Stimulated activated CD4-positive, alpha-beta T cell treated with anti-CD3 and anti-CD28 coated beads, Interleukin-15, amount 100 ng/mL, for 1 hour (primary cell): ENCODE measurements around the gene MMS22L.

Experiments used
- DNase-seq, 2 donors: peaks; one replicate each; pipeline ENCODE4 v3.0.0-alpha.2; 2020; ENCODE audit warnings: low read depth in 1 of 2, low spot score in 1 of 2

The MMS22L gene, protein sequence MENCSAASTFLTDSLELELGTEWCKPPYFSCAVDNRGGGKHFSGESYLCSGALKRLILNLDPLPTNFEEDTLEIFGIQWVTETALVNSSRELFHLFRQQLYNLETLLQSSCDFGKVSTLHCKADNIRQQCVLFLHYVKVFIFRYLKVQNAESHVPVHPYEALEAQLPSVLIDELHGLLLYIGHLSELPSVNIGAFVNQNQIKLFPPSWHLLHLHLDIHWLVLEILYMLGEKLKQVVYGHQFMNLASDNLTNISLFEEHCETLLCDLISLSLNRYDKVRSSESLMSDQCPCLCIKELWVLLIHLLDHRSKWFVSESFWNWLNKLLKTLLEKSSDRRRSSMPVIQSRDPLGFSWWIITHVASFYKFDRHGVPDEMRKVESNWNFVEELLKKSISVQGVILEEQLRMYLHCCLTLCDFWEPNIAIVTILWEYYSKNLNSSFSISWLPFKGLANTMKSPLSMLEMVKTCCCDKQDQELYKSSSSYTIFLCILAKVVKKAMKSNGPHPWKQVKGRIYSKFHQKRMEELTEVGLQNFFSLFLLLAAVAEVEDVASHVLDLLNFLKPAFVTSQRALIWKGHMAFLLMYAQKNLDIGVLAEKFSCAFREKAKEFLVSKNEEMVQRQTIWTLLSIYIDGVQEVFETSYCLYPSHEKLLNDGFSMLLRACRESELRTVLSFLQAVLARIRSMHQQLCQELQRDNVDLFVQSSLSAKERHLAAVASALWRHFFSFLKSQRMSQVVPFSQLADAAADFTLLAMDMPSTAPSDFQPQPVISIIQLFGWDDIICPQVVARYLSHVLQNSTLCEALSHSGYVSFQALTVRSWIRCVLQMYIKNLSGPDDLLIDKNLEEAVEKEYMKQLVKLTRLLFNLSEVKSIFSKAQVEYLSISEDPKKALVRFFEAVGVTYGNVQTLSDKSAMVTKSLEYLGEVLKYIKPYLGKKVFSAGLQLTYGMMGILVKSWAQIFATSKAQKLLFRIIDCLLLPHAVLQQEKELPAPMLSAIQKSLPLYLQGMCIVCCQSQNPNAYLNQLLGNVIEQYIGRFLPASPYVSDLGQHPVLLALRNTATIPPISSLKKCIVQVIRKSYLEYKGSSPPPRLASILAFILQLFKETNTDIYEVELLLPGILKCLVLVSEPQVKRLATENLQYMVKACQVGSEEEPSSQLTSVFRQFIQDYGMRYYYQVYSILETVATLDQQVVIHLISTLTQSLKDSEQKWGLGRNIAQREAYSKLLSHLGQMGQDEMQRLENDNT

DNA sequence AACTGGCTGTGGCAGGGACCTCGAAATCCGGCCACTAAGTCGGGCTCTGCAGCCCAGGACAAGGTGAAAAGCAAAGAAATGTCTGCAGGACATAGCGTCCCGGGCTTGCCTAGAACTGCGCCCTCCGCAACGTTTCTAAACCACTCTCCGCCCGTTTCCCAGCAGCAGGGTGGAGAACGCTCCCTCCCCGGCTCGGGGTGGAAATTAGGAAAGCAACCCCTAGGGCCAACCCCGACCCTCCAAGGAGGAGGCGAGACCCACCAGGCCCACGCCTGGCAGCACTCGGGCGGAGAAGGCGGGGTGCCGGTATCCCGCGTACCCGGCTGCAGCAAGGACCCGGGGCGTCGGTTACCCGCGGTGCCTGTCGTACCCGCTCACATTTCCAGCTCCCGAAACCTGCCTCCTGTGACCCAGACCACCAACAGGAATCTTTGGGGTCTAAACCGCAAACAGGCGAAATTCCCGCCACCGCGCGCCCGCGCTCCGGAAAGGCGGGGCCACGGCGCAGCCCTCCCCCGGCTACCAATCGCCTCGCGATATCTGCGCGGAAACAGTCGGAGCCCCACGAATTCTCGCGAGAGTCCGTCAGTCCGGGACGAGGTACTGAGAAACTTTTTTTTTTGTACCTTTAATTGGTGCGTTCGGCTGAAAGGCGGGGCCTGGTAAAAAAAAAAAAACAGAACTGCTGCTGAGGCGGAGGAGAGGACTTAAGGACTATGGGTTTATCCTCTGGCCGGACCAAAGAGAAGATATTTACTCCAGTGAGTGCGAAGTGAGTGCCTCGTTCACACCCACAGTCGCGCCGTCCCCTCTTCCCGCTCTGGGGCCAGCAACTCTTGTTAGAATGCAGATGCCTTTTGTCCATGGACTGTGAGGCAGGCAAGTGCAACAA is at the start of gene MMS22L:
Gene MMS22L, minus strand, starts transcription at position 491 of the 892 bp plus-strand sequence. CDS start 739 bp downstream, outside the sequence.
- DNase-seq: peak; percentile 77 to 83

DNA sequence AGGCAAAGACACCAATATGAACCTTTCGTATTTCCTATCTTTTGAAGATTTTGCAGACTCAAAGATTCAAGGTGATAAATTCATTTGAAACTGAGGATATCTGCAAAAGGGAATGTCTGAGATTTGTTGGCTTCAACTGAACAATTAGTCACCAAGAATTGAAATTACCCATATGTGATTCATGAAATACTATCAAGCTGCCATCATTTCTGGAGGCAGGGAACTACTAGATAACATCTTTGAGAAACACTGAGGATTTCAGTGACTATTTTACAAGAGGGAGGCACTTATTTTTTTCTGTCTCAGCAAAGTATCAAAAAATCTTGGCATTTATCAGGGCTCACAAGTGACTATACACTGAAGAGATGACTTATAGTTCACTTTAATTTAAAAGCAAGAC is 39.8 kb upstream of the MMS22L start:
- DNase-seq: no peak

DNA sequence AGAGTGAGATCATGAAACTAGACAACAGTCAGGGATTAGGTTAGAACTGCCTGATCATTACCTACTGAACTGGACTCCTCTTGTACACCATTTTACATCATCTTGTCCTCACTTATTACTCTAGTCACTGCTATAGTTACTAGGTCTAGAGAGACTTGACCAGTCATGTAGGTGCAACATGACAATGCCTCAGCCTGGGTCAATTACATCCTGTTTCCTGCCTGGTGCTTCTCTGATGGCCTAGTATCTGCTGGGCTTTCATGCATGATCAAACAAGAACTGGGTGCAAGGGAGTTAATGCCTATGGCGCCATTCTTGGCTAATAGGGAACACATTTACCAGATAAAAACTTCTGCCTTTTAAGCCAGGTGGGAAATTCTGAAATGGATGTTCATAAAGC is 39.2 kb upstream of the MMS22L start:
- no peak for DNase-seq

DNA sequence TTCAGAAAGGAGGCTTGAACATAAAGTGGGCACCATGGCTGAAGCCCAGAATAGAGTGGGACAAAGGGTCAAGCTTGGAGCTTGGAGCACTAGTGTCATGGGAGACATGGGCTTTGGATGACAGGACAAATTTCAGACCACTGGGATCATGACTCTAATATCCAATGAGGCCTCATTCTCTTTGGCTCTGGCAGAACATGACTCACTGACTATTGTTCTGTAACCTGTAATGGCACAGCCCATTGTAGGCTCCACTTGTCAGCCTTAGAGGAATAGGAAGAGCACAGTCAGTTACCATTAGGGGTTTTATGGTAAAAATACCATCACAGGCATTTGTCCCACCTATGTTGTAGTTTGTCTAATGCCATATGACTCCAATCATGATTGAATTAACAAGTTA is 34.0 kb upstream of the MMS22L start:
- DNase-seq: no peak

DNA sequence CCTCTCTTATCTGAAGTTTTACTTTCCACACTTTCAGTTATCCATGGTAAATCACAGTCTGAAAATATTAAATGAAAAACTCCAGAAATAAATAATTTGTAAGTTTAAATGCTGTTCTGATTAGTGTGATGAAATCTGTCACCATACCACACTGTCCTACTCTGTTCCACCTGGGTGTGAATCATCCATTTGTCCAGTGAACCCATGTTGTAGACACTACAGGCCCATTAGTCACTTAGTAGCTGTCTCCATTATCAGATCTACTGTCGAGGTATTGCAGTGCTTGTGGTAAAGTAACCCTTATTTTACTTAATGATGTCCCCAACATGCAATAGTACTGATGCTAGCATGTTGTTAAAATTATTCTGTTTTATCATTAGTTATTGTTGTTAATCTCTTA is 29.2 kb upstream of the MMS22L start:
- no peak for DNase-seq

DNA sequence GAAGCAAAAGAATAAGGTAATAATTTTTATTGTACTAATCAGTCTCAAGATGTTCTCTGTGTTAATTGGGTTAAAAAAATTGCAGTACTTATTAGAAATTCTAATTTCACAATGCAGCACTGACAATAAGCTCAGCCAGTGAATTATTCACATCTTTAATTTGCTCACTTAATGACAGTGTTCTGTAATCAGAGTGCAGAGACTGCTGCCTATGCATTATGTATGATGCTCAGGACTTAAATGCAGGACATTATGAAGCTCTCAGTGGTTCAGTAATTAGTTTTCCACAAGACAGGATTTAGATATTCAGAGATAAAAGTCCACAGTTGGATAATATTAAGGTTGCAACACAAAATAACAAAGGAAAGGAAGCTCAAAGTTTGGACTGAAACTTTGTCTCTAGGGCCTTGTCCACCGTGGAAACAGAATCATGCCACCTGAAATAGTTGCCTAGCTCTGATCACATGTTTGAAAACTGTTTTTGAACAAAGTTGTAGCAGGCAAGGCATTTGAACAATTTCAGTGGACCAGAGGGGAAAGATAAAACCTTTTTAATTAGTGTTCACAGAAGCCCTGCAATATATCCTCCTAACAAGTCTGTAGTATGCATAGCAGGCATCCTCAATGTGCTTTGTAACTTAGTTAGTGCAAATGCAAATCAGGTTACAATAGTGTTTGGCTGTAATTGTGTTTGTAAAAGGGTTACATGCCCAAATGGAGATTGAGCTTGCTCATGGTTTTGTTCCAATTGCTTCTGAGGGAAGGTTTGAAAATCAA is 23.7 kb upstream of the MMS22L start:
- no peak for DNase-seq

DNA sequence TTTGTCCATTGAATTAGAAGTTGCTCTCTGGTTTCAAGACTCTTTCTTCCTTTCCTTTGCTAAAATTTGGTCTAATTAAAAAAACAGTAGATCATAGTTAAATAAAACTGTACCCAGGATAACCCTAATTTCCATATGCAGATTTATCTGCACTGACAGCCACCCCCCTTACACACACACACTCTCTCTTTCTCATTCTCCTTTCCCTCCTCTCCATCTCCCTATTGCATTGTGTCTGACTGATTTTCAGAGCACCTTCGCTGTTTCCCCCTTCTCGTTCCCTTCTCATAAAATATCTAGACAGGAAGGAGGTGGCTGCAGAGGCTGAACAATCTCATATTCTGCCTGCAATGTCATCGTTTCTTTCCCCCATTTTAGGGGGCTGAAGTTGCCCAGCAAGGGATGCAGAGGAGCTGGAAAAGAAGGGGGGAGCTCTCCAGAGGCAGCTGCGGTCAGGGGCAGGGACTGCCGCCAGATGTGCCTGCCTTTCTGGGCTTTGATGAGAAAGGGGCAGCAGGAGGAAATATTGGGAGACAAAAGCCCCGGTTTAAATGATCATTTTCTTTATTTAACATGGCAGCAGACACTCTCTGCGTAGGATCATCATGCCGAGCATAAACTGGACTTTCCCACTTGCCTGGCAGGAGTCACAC is 22.5 kb upstream of the MMS22L start:
- DNase-seq: no peak

DNA sequence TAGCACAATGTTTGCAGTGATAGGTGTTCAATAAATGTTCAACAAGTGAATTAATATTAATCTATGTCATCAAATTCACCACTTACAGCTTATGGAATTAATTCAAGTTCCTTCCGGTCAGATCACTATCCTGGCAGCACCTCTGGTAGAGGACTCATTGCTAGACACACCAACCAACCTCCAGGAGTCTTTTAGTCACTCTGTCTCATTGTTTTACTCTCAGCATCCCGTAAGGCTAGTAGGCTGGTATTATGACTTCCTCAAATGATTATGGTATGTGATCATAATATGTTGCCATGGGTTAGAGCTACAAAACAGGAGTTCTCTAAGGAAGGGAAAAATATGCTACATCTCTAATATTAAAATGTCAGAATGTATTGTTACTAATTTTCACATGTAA is 21.7 kb upstream of the MMS22L start:
- DNase-seq: no peak

DNA sequence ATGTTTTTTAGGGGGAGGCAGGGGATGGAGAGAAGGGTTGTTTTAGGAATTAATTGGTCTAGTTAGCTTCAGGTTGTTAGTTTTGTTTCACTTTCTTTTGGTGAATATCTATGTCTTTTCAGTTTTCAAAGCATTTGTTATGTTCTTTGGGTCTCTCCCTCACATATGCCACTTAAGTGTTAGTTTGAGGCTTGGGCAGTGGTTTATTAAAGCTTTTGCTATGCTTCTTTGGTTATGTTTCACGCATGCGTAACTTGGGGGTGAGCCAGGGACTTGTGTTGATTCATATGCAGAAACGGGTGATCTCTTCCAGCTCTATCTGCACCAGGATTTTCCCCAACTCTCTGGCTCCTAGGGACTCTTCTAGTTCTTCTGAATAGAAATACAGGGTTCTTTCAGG is 11.4 kb upstream of the MMS22L start:
- DNase-seq: no peak

DNA sequence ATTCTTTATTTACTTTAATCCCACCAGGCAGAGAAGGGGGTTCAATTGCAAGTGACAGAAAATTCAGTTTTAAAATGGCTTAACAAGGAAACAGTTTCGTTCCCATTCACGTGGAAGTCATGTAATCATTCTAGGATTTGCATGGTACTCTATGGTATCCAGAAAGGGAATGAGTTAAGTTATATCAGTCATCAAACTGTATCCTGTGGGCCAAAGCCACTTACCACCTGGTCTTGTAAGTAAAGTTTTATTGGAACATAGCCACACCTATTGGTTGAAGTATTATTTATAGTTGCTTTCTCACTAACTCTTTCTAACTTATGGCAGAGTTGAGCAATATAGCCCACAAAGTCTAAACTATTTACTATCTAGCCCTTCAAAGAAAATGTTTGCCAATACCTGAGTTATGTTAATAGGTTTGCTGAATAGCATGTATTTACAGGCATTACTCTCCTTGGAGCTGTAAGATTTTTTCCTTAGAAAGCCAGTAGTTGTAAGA is 10.2 kb upstream of the MMS22L start:
- no peak for DNase-seq

DNA sequence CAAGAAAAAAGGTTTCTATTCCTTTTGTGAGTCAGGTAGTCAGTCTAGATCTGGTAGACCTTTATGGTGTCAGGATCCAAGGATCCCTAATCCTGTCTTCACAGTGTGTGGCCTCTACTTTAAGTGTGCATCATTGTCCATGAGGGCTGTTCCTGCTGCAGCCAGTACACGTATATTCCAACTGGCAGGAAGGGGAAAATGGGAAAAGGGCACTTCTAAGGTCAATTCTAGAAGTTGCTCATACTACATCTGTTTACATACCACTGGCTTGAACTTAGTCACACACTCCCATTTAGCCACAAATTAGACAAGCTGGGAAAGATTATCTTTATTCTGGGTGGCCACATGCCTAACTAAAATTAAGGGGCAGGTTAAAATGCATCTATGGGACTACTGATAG is 9.7 kb upstream of the MMS22L start:
- DNase-seq: no peak

DNA sequence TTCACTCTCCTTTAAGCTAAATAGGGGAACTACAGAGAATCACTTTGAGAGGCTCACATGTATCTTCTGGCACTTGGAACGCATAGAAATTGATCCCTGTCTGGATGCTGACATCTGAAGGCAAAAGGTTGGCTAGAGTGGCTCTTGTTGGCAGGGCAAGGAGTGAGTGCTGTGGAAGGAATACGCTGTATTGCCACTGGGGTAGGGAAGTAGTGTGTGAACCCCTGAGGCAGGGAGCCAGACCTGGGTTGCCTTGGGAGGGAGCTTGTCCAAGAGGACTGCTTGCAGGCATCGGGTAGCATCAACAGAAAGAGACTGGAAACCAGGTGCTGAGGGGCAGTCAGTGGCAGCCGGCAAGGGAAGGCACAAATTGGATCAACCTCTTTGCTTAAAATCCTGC is 8.9 kb upstream of the MMS22L start:
- DNase-seq: no peak

DNA sequence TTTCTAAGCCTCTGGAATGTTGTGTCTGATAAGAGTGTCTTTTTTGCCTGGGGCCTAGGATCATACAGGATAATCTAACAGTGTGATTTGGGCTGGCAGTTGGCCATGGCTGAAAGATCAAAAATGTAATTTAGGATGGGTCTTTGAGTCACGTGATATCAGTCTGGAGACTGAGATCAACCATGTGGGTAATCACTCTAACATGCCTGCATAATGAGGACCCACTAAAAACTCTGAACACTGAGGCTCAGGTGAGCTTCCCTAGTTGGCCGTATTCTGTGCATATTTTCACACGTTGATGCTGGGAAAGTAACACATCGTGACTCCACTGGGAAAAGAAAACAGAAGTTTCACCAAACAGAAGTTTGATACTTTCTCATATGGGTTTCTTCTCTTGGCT is 6.3 kb upstream of the MMS22L start:
- no peak for DNase-seq

DNA sequence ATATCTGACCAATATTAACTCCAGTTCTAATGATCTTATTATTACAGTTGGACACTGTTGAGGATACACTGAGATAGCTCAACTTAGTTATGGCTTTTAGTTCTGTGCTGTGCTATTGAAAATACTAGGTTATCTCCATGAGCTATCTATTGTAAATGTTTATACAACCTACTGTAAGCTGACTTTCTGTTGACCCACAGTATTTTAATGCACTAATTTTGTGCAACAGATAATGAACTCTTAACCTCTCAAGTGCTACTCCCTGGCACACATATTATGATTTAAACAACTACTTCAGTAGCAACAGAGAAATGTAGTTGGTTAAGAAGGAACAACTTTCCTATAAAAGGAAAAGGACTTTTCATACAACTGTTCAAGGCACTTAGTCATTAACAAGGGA is 5.2 kb upstream of the MMS22L start:
- DNase-seq: no peak

DNA sequence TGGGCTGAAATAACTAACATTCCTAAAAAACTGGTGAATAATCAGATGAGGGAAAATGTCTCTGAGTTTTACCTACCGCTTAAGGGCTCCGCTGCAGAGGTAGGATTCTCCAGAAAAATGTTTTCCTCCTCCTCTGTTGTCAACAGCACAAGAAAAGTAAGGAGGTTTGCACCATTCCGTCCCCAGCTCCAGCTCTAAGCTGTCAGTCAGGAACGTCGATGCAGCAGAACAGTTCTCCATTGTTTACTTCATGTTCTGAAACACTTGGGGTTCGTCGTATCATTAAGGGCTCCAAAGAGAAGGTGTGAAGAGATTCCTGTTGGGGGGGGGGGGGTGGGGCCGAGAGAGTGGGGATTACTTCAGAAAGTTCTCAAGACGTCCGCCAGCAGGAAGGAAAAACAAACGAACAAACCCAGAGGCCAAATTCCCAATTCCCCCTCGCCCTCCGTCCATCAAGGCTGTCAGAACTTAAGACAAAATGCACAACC is 734 bp downstream of the MMS22L start:
- DNase-seq: no peak

DNA sequence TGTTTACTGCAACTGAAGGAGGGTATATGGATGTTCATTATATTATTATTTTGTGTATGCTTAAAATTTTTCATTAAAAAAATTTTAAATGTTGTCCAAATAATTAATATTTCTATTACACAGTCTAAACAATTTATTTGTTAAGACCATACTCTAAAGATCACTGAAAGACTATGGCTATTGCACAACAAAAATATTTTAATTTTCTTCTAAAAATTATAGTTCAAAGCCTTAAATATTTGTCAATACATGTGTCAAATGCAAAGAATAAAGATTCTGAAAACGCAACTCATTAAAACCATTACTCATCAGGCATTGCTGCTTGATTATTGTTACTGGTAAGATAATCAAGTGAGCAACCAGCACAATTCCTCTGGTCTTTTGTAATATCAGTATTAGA is 2.2 kb downstream of the MMS22L start:
- no peak for DNase-seq

DNA sequence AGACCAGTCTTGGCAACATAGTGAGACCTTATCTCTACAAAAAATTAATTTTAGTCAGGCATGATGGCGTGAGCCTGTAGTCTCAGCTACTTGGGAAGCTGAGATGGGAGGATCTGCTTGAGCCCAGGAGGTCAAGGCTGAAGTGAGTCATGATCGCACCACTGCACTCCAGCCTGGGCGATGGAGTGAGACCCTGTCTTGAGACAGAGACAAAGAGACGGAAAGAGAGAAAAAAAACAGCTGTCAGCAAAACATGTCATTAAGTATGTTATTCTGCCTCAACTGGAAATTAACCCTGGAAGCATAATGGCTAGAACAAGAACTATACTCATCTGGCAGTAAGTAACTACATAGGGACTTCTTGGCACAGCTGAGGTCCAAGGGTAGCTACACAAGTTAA is 7.2 kb downstream of the MMS22L start:
- no peak for DNase-seq

DNA sequence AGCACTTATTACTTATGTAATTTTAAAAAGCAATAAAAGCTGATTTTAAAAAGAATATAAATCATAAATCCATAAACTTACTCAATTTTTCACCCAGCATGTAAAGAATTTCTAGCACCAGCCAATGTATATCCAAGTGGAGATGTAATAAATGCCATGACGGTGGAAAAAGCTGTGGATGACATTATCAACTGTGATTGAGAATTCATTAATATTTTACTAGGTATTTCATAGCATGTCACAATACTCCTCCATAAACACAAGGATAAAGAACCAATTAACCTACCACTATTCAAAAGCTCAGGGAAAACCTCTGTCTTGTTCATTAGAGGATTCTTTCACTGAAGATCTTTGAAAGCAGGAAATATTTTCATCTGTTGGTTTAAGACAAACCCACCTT is 13.2 kb downstream of the MMS22L start:
- no peak for DNase-seq

DNA sequence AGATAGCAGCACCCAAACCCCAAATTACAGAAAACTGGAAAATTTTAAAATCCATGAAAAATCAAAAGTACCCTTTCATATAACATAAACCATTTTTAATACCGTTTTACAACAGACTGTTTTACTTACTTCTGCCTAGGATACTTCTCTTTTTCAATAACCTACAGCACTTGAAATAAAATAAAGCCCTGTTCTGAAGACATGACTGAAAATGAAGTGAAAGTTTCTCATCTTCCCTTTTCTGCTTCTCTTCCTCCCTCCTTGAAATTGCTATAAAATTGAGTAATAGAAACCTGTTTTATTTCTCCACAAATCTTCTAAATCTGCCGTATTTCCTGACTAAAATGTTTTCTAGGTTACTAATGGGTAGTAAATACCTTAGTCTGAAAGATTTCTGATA is 20.3 kb downstream of the MMS22L start:
- no peak for DNase-seq
